ENCODE results near the gene TKT. TPM values are rescaled to one million over a fixed set of nuclear protein-coding genes. Genes with fewer than 3 reads are reported as not detected.

Gene TKT
- total and polyA plus RNA-seq, 2 experiments from 2014 or later = 584 to 1,411 TPM

- TF ChIP-seq, protein P1, sequence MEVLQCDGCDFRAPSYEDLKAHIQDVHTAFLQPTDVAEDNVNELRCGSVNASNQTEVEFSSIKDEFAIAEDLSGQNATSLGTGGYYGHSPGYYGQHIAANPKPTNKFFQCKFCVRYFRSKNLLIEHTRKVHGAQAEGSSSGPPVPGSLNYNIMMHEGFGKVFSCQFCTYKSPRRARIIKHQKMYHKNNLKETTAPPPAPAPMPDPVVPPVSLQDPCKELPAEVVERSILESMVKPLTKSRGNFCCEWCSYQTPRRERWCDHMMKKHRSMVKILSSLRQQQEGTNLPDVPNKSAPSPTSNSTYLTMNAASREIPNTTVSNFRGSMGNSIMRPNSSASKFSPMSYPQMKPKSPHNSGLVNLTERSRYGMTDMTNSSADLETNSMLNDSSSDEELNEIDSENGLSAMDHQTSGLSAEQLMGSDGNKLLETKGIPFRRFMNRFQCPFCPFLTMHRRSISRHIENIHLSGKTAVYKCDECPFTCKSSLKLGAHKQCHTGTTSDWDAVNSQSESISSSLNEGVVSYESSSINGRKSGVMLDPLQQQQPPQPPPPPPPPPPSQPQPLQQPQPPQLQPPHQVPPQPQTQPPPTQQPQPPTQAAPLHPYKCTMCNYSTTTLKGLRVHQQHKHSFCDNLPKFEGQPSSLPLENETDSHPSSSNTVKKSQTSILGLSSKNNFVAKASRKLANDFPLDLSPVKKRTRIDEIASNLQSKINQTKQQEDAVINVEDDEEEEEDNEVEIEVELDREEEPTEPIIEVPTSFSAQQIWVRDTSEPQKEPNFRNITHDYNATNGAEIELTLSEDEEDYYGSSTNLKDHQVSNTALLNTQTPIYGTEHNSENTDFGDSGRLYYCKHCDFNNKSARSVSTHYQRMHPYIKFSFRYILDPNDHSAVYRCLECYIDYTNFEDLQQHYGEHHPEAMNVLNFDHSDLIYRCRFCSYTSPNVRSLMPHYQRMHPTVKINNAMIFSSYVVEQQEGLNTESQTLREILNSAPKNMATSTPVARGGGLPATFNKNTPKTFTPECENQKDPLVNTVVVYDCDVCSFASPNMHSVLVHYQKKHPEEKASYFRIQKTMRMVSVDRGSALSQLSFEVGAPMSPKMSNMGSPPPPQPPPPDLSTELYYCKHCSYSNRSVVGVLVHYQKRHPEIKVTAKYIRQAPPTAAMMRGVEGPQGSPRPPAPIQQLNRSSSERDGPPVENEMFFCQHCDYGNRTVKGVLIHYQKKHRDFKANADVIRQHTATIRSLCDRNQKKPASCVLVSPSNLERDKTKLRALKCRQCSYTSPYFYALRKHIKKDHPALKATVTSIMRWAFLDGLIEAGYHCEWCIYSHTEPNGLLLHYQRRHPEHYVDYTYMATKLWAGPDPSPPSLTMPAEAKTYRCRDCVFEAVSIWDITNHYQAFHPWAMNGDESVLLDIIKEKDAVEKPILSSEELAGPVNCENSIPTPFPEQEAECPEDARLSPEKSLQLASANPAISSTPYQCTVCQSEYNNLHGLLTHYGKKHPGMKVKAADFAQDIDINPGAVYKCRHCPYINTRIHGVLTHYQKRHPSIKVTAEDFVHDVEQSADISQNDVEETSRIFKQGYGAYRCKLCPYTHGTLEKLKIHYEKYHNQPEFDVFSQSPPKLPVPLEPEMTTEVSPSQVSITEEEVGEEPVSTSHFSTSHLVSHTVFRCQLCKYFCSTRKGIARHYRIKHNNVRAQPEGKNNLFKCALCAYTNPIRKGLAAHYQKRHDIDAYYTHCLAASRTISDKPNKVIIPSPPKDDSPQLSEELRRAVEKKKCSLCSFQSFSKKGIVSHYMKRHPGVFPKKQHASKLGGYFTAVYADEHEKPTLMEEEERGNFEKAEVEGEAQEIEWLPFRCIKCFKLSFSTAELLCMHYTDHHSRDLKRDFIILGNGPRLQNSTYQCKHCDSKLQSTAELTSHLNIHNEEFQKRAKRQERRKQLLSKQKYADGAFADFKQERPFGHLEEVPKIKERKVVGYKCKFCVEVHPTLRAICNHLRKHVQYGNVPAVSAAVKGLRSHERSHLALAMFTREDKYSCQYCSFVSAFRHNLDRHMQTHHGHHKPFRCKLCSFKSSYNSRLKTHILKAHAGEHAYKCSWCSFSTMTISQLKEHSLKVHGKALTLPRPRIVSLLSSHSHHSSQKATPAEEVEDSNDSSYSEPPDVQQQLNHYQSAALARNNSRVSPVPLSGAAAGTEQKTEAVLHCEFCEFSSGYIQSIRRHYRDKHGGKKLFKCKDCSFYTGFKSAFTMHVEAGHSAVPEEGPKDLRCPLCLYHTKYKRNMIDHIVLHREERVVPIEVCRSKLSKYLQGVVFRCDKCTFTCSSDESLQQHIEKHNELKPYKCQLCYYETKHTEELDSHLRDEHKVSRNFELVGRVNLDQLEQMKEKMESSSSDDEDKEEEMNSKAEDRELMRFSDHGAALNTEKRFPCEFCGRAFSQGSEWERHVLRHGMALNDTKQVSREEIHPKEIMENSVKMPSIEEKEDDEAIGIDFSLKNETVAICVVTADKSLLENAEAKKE (CRISPR knock-in tag; IDR thresholded peaks at IDR 0.05) = no peak
- no peak for TF ChIP-seq ZNF114 (CRISPR knock-in tag; IDR thresholded peaks at IDR 0.05)
- TF ChIP-seq ETS1 (IDR thresholded peaks at IDR 0.05) = no peak
- no peak for TF ChIP-seq STAT1 (IDR thresholded peaks at IDR 0.05; ENCODE audit: unreplicated experiment)
- no peak for TF ChIP-seq NANOG (IDR thresholded peaks at IDR 0.05; ENCODE audit: borderline replicate concordance)
- TF ChIP-seq, protein P2, sequence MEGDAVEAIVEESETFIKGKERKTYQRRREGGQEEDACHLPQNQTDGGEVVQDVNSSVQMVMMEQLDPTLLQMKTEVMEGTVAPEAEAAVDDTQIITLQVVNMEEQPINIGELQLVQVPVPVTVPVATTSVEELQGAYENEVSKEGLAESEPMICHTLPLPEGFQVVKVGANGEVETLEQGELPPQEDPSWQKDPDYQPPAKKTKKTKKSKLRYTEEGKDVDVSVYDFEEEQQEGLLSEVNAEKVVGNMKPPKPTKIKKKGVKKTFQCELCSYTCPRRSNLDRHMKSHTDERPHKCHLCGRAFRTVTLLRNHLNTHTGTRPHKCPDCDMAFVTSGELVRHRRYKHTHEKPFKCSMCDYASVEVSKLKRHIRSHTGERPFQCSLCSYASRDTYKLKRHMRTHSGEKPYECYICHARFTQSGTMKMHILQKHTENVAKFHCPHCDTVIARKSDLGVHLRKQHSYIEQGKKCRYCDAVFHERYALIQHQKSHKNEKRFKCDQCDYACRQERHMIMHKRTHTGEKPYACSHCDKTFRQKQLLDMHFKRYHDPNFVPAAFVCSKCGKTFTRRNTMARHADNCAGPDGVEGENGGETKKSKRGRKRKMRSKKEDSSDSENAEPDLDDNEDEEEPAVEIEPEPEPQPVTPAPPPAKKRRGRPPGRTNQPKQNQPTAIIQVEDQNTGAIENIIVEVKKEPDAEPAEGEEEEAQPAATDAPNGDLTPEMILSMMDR (conservative IDR thresholded peaks at IDR 0.05; ENCODE audit: low read depth in 2 of 2) = no peak
Observed at GRCh38 chr3:53221345-53221744, 34.5 kb downstream of the TKT start (continued).
